Hepatic stellate cell (primary cell): Measurements from ENCODE around the gene PRIM1.
"Not testable (repeated sequence)": the region's sequence is repeated elsewhere in the genome, so short reads cannot be mapped to it uniquely, and the experiment has no call there.

Experiments used
- DNase-seq: peaks from one replicate; pipeline ENCODE4 v3.0.0; 2011; ENCODE audit warnings: low spot score

Gene PRIM1

DNA sequence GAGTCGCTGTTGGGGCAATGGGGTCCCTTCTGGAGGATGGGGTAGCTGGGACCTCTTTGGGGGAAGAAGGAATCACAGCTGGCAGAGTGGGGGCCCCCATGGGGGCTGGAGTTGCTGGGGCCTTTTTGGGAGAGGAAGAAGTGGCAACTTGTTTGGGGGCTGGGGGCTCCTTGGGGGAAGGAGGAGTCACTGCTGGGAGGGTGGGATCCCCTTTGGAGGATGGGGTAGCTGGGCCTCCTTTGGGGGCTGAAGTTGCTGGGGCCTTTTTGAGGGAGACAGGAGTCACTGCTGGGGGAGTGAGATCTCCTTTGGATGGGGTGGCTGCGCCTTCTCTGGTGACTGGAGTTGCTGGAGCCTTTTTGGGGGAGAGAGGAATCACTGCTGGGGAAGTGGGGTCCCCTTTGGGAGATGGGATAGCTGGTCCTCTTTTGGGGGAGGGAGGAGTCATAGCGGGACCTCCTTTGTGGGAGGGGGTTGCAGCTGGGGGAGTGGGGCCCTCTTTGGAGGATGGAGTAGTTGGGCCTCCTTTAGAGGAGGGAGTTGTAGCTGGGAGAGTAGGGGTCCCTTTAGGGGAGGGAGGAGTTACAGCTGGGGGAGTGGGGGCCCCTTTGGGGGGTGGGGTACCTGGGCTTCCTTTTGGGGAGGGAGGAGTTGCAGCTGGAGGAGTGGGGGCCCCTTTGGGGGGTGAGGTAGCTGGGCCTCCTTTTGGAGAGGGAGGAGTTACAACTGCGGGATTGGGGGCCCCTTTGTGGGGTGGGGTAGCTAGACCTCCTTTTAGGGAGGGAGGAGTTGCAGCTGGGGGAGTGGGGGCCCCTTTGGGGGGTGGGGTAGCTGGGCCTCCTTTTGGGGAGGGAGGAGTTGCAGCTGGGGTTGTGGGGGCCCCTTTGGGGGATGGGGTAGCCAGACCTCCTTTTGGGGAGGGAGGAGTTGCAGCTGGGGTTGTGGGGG lies 34.9 kb downstream of the PRIM1 start:
- no peak for DNase-seq

DNA sequence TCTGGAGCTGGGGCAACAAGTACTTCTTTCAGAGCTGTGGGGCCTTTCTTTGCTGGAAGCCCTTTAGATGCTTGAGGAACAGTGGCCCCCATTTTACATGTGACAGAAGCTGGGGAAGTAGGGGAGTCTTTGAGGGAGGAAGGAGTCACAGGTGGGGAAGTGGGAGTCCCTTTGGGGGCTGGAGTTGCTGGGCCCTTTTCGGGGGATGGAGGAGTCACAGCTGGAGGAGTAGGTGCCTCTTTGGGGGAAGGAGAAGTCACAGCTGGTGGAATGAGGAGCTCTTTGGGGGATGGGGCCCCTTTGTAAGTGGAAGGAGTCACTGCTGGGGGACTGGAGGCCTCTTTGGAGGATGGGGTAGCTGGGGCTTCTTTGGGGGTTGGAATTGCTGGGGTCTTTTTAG lies 35.7 kb downstream of the PRIM1 start:
- DNase-seq, result no peak

DNA sequence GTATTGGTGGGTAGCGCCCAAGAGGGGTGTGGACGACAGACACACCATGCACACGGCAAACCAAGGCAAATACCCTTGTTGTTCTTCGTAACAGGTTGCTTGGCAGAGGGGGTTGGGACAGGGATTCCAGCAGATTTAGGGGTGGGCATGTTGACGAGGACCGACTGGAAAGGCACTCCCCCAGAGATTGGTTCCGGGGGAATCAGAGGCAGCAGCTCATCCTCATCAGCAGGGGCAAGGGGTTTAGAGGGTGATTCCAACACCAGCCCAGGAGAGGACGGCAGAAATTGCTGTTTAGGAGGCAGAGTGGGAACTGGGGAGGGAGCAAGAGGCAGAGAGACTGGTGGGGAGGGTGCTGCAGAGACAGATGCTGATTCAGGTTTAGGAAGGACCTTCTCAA lies 36.3 kb downstream of the PRIM1 start:
- DNase-seq, result no peak

DNA sequence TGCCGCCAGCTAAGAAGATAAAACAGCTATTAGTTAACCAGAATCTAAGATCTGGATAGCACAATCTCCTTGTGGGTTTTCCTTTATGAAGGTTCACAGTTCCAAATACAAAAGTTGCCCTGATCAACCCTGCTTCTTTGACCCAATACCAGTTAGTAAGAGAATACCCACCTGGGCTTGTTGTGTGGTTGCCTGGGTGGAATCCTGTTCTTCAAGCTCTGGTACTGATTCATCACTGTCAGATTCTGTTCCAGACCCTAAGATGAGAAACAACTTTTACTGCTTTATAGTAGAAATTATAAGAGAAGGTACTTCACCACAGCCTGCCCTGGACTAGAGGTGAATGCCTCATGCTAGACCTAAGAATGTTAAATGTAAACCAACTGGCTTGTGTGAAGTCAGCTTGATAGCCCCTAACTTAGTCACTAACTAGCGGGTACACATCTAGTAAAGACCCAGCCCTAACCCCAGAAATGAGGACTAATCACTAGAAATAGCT lies 37.6 kb downstream of the PRIM1 start:
- DNase-seq, result no peak

DNA sequence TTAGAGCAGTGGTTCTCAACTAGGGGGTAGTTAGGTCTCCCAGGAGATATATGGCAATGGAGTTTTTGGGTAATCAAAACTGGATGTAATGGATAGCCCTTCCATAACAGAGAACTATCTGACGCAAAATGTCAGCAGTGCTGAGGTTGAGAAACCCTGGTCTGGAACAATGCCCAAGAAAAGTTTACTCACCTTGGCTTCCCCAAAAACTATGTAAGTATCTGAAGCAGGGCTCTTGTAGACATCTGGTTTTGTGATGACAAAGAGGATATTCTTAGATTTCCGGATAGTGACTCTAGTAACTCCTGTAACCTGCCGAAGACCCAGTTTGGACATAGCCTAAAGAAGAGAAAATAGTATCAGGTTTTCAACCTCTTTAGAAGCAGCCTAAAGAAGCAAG lies 38.8 kb downstream of the PRIM1 start:
- DNase-seq, result no peak

DNA sequence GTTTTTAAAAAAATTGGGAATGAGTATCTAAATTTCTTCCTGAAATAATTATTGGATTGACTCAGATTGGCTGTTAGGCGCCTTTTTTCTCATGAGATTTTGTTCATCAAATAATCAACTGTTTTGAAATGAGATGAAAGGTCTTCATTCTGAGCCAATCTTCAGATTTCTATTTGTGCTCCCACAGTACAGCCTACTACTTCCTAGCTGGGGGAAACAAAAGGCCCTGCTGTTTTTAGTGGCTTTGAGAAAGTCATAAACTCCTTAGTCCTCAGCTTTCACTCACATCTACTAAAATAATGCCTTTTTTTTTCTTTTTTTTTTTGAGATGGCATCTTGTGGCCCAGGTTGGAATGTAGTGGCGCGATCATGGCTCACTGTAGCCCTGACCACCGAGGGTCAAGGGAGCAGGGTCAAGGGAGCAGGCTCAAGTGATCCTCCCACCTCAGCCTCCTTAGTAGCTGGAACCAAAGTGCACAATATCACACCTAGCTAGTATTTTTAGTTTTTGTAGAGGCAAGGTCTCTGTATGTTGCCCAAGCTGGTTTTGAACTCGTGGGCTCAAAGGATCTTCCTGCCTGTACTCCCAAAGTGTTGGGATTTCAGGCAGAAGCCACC lies 42.3 kb downstream of the PRIM1 start:
- DNase-seq, result no peak

DNA sequence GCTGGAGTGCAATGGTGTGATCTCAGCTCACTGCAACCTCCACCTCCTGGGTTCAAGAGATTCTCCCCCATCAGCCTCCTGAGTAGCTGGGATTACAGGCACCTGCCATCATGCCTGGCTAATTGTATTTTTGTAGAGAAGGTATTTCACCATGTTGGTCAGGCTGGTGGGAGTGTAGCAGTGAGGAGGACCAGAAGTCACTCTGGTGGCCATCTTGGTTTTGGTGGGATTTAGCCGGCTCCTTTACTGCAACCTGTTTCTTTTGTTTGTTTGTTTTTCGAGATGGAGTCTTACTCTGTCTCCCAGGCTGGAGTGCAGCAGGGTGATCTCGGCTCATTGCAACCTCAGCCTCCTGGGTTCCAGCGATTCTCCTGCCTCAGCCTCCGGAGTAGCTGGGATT lies 47.6 kb downstream of the PRIM1 start:
- DNase-seq, result not testable (repeated sequence)

DNA sequence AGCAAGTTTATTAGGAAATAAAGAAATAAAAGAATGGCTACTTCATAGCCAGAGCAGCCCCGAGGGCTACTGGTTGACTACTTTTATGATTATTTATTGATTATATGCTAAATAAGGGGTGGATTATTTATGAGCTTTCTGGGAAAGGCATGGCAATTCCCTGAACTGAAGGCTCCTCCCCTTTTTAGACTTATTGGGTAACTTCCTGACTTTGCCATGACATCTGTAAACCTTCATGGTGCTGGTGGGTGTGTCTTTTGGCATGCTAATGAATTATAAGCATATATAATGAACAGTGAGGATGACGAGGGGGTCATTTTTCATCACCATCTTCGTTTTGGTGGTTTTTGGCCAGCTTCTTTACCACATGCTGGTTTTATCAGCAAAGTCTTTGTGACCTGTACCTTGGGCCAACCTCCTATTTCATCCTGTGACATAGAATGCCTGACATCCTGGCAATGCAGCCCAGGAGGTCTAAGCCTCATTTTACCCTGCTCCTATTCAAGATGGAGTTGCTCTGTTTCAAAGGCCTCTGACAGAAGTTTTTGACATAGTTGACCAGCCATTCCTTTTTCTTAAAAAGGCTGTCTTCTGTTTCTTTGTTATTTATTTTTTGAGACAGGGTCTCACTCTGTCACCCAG lies 53.0 kb downstream of the PRIM1 start:
- DNase-seq, result no peak

DNA sequence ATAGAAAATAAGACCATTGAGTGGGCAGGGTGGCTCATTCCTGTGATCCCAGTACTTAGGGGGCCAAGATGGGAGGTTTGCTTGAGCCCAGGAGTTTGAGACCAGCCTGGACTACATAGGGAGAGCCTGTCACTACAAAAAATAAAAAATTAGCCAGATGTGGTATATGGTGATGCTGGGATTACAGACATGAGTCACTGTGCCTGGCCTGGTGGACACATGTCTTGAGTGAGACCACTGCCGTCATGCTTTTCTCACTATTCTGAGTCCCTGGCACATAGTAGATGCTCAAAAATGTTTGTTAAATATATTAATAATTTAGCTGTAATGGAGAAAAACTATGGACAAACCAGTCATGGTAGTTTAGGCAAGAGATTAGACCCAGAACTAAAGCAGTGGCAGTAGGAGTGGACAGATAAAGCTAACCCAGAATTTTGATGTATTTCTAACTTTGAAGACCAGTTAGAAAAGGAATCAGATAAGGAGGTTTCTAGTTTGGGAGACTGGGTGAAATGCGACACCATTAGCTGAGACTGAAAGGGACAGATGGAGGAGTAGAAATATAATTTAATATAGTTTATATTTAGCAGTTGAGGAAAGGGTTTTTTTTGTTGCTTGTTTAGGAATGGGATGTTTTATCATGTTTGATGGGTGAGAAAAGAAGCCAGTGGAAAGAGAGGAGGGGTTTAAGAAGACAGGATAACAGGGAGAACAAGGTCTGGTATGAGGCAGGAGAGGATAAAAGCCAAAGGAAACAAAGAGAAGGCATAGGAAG lies 56.6 kb downstream of the PRIM1 start:
- DNase-seq, result no peak

DNA sequence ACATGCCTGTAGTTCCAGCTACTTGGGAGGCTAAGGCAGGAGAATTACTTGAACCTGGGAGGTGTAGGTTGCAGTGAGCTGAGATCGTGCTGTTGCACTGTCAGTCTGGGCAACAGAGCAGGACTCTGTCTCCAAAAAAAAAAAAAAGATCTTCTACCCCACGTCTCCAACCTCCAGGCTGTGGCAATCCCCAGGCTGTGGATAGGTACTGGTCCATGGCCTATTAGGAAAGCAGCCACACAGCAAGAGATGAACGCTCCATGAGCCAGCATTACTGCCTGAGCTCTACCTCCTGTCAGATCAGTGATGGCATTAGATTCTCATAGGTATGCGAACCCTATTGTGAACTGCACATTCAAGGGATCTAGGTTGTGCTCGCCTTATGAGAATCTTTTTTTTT lies 58.0 kb downstream of the PRIM1 start:
- no peak for DNase-seq

DNA sequence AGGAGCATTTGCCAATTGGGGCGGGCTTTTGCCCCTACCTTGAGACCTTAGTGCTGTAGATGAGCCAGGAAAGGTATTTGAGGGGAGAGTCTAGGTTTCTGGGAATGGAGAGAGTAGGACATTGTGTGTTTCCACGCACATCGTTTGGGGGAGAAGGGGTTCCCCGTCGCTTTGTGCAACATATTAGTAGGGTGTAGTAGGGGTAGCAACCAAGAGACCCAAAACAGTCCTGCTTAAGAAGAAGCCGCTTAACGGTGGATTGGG lies 63.3 kb downstream of the PRIM1 start:
- no peak for DNase-seq

DNA sequence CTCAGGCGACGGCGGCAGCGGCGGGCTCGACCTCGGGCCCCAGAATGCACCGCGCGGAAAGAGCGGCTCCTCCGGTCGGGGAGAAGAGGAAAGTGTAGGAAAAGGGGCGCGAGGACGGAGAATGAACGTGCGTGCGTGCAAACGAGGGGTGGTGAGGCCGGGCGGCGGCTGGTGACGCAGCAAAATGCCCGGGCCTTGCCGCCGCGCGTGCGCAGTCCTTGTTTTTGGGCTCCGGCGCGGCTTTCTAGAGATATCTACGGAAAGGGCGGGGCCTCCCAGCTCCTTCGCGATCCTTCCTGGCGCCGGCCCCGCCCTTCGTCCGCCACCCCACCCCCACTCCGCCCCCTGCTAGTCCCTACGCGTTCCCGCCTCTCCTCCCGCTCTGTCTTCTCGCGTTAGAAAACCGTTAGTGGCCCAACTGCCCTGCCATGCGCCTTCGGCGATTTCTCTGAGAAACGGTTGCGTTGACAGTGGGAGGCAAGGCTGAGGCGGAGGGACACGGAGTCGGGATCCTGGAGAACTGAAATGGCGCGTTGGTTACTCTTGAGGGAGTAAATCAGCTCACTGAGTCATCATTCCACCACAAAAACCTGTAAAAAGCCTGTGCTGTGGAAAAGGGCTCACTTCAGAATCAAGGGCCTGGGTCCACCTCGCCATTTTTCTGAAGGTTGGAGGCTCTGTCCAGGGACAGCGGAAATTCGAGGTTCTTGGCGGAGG lies 63.8 kb downstream of the PRIM1 start, which contains the start of gene PTGES3:
Gene PTGES3, minus strand, starts transcription at position 156 of the 717 bp plus-strand sequence. CDS start 285 bp downstream, outside the sequence.
- DNase-seq, result peak; percentile 94

DNA sequence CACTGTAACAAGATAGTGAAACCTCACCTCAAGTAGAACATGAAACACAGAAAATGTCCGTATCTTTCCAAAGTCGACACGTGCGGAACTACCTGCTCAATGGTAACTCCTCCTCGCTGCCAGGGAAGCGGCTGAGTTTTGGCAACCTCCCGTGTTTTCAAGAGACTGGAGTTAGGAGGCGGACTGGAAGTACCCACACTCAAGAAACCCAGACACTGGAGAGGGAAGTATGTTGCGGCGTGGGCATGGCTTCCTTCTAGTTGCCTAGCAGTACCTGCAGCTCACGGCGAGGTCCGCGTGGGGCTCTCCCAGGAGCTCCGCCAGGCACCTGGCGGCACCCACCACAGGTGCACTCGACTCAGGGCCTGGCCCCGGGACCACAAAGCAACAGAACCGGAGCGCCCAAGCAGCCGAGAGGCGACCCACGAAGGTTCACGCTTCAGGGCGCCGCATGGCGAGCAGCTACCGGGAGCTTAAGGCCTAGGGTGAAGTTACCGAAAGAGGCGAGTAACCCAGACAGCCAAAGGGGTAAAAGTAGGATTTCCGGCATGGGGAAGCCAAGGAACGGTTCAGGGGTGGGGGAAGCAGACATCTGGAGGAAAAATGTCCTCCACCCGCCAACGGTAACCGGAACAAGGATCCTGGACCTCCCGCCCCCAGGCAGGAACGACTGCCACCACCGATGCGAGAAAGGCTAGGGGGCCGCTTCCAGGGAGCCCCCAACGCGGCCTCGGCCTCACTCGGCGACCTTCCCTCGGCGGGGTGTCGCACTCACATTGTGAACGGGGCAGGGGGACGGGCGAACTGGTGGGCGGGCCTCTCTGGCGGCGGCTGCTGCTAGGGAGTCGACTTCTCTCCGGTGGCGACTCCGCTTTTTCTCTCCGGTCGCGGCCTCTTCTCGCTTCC lies 64.6 kb downstream of the PRIM1 start:
- peak; percentile 37 for DNase-seq

DNA sequence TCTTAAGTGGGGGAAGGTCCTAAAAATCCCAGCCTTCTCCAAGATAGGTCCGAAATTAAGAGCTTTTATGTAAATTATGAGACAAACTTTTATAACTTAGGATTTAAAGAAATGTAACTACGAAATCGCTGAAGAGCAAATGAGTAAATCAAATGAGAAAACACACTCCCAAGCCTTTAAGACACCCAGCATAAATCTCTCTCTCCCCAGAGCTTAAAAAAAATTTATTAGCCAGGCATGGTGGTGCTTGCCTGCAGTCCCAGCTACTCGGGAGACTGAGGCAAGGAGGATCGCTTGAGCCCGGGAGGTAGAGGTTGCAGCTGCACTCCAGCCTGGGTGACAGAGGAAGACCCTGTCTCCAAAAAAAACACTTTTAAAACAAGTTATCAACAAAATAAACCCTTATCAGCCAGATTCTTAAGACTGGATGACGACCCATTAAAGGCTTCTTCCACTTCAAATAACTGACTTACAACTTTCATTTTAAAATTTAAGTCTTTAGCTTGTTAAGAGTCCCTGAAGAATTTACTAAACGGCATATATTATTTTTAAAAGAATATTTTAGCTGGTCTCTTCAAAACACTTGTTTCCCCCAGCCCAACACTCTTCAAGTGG lies 67.3 kb downstream of the PRIM1 start:
- no peak for DNase-seq

DNA sequence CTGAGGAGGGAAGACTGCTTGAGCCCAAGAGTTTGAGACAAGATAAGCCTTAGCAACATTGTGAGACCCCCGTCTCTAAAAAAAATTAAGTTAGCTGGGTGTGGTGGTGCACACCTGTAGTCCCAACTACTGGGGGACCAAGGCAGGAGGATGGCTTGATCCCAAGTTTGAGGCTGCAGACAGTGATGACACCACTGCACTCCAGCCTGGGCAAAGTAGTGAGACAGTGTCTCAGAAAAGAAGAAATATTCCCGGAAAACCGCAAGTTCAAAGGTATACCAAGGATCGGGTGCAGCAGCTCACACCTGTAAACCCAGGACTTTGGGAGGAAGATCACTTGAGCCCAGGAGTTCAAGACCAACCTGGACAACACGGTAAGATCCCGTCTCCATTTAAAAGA lies 69.8 kb downstream of the PRIM1 start:
- DNase-seq, result no peak
